SK-N-SH (cell line): ENCODE measurements around the gene SLF2.

Source experiments
- CTCF ChIP-seq: fragments of 200-600 bp; sonication (generic); IDR thresholded peaks from 2 replicates; pipeline ENCODE4 v1.6.1; 2017; ENCODE audit warnings: antibody characterized with exemption, mild to moderate bottlenecking, moderate library complexity
- IRF3 ChIP-seq: fragments of 150-350 bp; IDR thresholded peaks from 2 replicates; pipeline ENCODE4 v1.6.1; 2016; ENCODE audit warnings: mild to moderate bottlenecking, low read depth, low read length

GRCh38 chr10:101000127-101000914 is 87.6 kb downstream of the SLF2 start:
- TF ChIP-seq CTCF (no peak), IRF3 (no peak)
